ENCODE data around the gene TMEM86B.

DNA sequence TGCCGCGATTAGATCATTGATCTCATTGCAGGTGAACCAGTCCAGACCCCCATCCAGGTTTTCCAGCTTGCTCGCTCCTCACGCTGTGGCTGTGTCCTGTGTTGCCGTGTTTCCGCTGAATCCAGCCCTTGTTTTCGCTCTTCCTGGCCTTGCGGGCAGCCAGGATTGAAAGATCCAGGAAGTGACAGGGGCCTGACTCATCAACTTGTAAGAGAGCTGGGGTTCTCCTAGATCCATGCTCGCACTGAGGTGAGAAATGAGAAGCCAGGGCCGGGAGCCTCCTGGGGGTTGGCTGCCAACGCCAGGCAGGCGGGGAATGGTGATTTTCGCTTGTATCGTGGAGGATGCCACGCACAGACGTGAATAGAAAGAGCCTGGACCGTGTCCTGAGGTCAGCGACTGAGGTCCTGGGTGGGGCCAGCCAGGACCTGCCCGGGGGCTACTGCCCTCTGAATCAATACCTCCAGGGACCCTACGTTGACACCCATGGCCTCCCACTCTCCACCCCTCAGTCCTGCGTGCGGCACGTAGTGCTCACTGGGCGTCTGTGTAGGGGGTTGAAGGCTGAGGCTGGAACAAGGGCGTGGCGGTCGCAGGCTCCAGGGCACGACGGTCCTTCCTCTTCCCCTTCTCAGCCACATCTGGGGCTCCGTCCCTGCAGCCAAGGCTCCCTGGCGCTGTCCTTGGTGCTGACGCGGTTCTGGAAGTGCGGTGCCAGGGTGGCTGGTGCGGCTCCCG lies 11.9 kb downstream of the TMEM86B start:
- TF ChIP-seq, protein P1, sequence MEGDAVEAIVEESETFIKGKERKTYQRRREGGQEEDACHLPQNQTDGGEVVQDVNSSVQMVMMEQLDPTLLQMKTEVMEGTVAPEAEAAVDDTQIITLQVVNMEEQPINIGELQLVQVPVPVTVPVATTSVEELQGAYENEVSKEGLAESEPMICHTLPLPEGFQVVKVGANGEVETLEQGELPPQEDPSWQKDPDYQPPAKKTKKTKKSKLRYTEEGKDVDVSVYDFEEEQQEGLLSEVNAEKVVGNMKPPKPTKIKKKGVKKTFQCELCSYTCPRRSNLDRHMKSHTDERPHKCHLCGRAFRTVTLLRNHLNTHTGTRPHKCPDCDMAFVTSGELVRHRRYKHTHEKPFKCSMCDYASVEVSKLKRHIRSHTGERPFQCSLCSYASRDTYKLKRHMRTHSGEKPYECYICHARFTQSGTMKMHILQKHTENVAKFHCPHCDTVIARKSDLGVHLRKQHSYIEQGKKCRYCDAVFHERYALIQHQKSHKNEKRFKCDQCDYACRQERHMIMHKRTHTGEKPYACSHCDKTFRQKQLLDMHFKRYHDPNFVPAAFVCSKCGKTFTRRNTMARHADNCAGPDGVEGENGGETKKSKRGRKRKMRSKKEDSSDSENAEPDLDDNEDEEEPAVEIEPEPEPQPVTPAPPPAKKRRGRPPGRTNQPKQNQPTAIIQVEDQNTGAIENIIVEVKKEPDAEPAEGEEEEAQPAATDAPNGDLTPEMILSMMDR (IDR thresholded peaks at IDR 0.05): no peak
- peak; percentile 99 for TF ChIP-seq SIN3A (IDR thresholded peaks at IDR 0.05; ENCODE audit: borderline replicate concordance, insufficient read depth, low read depth, low read length)
- peak; percentile 88 for TF ChIP-seq POLR2AphosphoS5 (IDR thresholded peaks at IDR 0.05; ENCODE audit: low read depth, low read length)
- peak; percentile 77 for TF ChIP-seq TCF7L2 (IDR thresholded peaks at IDR 0.05; ENCODE audit: low read depth, low read length)
